ENCODE measurements around the gene OMA1. TPM values are rescaled to one million over a fixed set of nuclear protein-coding genes. Genes with fewer than 3 reads are reported as not detected.

Gene OMA1
- total RNA-seq, 1 donor from 2014 or later = 2.4 TPM

DNA sequence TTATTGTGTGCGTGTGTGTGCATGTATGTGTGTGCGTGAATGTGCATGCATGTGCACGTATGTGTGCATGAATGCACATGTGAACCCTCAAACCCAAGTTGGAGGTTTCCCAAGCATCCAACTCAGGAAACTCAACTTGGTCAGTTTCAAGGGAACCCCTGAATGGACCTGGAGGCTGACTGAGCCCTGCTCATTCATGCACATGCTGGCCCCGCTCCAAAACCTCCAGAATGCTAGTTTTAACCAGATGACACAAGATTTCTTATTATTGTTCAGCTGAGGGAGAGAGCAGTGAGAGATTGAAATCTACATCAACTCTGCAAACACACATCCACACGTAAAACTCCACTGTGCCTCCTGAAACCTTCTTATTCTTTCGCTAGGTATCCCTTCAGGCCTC lies 104.4 kb downstream of the OMA1 start:
- TF ChIP-seq, protein P1, sequence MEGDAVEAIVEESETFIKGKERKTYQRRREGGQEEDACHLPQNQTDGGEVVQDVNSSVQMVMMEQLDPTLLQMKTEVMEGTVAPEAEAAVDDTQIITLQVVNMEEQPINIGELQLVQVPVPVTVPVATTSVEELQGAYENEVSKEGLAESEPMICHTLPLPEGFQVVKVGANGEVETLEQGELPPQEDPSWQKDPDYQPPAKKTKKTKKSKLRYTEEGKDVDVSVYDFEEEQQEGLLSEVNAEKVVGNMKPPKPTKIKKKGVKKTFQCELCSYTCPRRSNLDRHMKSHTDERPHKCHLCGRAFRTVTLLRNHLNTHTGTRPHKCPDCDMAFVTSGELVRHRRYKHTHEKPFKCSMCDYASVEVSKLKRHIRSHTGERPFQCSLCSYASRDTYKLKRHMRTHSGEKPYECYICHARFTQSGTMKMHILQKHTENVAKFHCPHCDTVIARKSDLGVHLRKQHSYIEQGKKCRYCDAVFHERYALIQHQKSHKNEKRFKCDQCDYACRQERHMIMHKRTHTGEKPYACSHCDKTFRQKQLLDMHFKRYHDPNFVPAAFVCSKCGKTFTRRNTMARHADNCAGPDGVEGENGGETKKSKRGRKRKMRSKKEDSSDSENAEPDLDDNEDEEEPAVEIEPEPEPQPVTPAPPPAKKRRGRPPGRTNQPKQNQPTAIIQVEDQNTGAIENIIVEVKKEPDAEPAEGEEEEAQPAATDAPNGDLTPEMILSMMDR (IDR thresholded peaks at IDR 0.05) = no peak
- H3K9me3 ChIP-seq = no peaks in the 10 kb centered on the region
- no peaks in the 10 kb centered on the region for H3K4me1 ChIP-seq
- no peak overlapping the region for H3K4me3 ChIP-seq
- intact Hi-C loops (cut with DNase I) = no loop called here
- no peaks in the 10 kb centered on the region for H3K36me3 ChIP-seq
- DNase-seq (ENCODE audit: low spot score in 2 of 2) = no peak
- H3K27me3 ChIP-seq = no peaks in the 10 kb centered on the region
- no peak overlapping the region for H3K27ac ChIP-seq

DNA sequence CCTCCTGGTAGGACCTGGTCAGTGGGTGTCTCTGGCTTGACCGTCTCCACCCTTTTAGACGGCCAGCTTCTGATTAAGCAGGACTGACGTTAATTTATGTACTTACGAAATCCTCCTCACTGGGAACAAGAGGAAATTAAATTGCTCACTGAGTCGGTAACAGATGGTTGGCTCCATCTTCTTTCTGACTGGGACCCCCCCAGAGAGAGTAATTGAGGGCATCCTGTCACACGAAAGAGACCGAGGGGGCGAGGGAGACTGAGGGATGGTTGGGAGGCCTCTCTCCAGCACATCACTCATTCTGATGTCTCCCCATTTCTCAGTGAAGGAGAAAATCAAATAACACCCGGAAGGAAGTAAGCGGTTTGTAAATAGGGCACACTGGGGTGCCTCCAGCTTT lies 104.8 kb downstream of the OMA1 start:
- H3K4me1 ChIP-seq = no peaks in the 10 kb centered on the region
- TF ChIP-seq, protein P1 (IDR thresholded peaks at IDR 0.05) = no peak
- no peak overlapping the region for H3K4me3 ChIP-seq
- intact Hi-C loops (cut with DNase I) = no loop called here
- H3K27me3 ChIP-seq = no peaks in the 10 kb centered on the region
- DNase-seq (ENCODE audit: low spot score in 2 of 2) = no peak
- H3K27ac ChIP-seq = no peak overlapping the region
- no peaks in the 10 kb centered on the region for H3K9me3 ChIP-seq
- H3K36me3 ChIP-seq = no peaks in the 10 kb centered on the region

DNA sequence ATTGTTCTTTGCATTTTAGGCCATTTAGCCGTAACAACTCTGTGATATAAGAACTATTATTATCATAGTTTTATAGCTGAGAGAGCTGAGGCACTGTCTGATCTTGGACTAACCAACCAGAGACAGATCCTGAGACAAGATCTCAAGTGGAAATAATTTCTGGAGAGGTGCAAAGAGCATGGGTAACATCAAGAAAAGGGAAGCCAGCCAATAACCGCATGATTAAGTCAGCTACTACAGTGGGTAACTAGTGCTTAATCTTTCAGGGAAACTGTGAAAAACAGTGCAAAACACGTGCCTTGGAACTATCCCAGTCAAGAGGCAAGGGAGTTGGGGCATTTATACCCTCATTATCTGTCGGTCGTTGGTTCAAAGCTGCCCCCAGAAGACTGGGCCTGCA lies 105.8 kb downstream of the OMA1 start:
- DNase-seq (ENCODE audit: low spot score in 2 of 2) = no peak
- Histone ChIP-seq H3K27ac (no peak overlapping the region), H3K36me3 (no peaks in the 10 kb centered on the region), H3K9me3 (no peaks in the 10 kb centered on the region), H3K4me1 (no peaks in the 10 kb centered on the region), H3K4me3 (no peak overlapping the region), H3K27me3 (no peaks in the 10 kb centered on the region)
- TF ChIP-seq, protein P1 (IDR thresholded peaks at IDR 0.05) = no peak
- intact Hi-C loops (cut with DNase I) = no loop called here

DNA sequence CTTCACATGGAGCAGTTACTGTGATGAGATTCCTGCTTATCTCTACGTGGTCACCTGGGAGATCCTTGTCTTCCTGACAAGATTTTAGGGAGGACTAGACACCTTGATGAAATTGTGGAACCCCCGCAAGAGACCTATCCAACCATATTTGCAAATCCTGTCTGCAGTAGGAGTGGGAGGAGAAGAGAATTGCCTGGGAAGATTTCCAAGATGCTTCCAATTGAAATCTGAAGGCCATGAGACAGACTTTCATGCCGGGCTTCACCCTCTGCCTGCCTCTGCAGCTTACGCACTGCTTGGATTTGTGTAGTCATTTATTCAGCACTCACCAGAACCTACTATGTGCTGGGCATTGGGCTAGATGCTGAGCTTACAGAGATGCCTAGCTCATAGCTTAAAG lies 106.6 kb downstream of the OMA1 start:
- no peaks in the 10 kb centered on the region for H3K4me1 ChIP-seq
- H3K4me3 ChIP-seq = no peak overlapping the region
- intact Hi-C loops (cut with DNase I) = no loop called here
- no peak for DNase-seq (ENCODE audit: low spot score in 2 of 2)
- no peaks in the 10 kb centered on the region for H3K9me3 ChIP-seq
- TF ChIP-seq, protein P1 (IDR thresholded peaks at IDR 0.05) = no peak
- H3K27ac ChIP-seq = no peak overlapping the region
- H3K36me3 ChIP-seq = no peaks in the 10 kb centered on the region
- no peaks in the 10 kb centered on the region for H3K27me3 ChIP-seq

DNA sequence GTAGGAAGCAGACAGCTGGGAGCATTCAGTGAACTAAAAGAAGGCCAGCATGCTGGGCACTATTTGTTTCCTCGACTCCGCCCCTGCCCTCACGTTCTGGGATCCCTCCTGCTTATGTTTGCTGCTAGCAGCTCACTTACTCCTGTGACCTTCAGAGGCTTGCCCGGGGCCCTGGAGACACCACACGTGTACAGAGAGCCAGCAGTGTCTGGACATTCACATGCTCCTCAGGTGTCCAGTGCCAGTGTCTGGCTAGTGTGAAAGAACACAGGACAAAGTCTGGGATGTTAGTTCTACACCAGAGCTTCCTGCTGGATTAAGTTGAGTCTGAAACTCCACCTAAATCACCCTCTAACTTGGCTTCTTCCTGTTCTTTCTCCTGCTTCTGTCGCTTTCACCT lies 108.1 kb downstream of the OMA1 start:
- DNase-seq (ENCODE audit: low spot score in 2 of 2) = no peak
- Histone ChIP-seq H3K9me3 (no peaks in the 10 kb centered on the region), H3K4me3 (no peak overlapping the region), H3K36me3 (no peaks in the 10 kb centered on the region), H3K27me3 (no peaks in the 10 kb centered on the region), H3K4me1 (no peaks in the 10 kb centered on the region), H3K27ac (no peak overlapping the region)
- TF ChIP-seq, protein P1 (IDR thresholded peaks at IDR 0.05) = no peak
- intact Hi-C loops (cut with DNase I) = no loop called here

DNA sequence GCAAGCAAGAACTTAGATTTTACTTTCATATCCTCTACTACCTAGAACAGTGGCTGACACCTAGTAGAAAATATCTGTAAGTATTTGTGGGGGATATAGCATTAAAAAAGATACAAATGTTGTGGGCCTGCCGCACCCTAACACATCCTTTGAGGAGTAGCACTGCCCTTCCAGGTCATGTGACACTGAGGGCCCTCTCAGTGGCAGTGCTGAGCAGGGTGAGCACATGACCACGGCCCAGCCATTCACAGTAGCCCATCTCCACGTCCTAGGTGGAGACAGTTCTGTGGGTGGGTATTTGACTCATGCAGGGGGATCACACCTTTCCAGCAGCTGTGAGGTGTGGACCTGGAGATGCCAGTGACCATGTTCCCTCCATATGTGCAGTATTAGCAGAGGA lies 108.9 kb downstream of the OMA1 start:
- H3K4me3 ChIP-seq = no peak overlapping the region
- no peak for DNase-seq (ENCODE audit: low spot score in 2 of 2)
- intact Hi-C loops (cut with DNase I) = no loop called here
- no peaks in the 10 kb centered on the region for H3K27me3 ChIP-seq
- no peaks in the 10 kb centered on the region for H3K36me3 ChIP-seq
- H3K4me1 ChIP-seq = no peaks in the 10 kb centered on the region
- no peaks in the 10 kb centered on the region for H3K9me3 ChIP-seq
- TF ChIP-seq, protein P1 (IDR thresholded peaks at IDR 0.05) = no peak
- no peak overlapping the region for H3K27ac ChIP-seq

Data from ascending aorta (tissue), 2 donors.